ENCODE results near the gene DPP3.
"Not testable (repeated sequence)": the region's sequence is repeated elsewhere in the genome, so short reads cannot be mapped to it uniquely, and the experiment has no call there.

The DPP3 gene

DNA sequence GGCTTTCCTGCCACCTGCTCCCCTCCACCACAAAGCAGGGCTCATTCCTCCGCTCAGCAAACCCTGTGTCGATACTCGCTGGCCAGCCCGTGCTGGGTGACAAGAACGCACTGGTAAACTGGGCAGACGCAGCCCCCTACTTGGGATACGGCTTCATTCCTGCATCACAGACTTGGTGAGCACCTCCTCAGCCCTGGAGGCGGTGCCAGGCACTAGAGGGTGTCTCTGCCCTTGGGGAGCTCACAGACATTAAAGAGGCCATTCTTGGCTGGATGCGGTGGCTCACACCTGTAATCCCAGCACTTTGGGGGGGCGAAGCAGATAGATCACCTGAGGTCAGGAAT lies 59.6 kb downstream of the DPP3 start:
- DNase-seq: no peak

GRCh38 chr11:66540598-66540997 lies 60.4 kb downstream of the DPP3 start:
- DNase-seq: not testable (repeated sequence)

DNA sequence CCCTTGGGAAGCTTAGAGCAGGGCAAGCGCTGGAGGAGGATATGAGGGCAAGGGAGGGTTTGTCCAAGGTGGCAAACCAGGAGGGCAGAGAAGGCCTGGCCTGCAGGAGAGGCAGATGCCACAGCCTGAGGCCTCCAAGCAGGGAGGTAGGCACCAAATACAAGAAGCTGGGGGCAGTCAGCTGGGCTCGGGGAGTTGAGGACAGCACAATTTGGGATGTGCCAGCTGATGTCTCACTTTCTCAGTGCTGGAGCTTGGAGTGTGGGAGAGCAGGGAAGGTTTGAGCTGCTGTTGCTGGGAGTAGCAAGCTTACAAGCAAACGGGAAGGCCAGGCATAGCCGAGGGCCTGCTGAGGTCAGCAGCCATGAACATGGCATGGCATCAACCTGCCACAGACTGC lies 61.7 kb downstream of the DPP3 start:
- peak; percentile 23 for DNase-seq

DNA sequence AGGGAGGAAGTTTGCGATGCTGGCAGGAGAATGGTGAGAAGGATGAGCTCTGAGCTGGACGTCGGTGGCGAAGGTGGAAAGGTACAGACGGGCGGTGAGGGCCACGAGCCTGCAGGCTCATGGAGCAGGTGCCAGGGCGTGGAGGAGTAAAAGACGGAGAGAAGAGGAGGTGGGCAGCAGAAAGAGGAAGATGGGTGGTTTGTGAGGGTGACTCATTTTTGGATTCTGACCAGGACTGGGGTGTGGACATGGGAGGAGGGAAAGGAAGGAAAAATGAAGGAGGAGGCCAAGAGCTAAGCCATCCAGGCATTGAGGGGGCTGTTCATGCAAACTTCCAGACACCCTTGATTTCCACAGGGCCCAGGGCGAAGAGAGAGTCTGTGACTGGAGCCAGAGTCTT lies 62.1 kb downstream of the DPP3 start:
- DNase-seq: peak; percentile 75

DNA sequence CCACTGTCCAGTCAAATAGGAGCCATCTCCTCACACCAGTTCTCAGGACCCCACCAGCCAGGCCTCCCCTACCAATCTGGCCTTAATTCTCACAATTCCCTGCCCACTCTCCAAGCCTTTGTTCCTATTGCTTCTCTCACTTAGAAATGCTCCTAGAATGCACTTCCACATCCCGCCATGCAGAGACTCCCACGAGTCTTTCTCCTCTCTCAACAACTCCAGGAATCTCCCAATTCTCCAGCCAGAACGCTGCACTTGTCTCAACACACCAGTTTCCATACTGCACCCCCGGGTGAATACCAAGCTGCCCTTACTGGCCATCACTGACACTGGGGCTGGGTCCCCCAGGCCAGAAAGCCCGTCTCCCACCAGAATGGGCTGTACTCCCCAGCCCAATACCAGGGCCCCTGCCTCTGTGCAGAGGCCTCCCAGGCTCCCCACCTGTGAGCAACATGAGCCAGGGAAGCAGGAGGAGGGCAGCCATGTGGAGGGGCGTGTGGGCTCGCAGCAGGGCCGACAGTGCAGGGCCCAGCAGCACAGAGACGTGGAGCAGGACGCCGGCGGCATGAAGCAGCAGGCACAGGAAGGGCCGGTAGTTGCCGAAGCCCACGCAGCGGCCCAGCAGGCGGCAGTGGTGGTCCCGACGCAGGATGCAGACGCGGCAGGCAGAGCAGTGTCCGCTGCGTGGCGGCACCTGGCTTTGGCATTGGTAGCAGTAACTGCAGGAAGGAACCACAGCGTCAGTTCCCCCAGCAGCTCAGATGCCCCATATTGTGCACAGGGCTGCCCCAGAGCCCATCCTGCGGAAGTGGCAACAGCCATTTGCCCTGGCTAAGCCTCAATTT lies 63.3 kb downstream of the DPP3 start:
- DNase-seq: no peak

DNA sequence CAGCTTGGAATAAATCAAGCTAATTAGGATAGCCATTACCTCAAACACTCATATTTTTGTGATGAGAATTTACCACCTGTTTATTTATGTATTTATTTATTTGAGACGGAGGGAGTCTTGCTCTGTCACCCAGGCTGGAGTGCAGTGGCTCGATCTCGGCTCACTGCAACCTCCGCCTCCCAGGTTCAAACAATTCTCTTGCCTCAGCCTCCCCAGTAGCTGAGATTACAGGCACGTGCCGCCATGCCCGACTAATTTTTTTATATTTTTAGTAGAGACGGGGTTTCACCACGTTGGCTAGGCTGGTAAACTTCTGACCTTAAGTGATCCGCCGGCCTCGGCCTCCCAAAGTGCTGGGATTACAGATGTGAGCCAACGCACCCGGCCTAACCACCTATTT lies 64.7 kb downstream of the DPP3 start:
- DNase-seq: not testable (repeated sequence)

DNA sequence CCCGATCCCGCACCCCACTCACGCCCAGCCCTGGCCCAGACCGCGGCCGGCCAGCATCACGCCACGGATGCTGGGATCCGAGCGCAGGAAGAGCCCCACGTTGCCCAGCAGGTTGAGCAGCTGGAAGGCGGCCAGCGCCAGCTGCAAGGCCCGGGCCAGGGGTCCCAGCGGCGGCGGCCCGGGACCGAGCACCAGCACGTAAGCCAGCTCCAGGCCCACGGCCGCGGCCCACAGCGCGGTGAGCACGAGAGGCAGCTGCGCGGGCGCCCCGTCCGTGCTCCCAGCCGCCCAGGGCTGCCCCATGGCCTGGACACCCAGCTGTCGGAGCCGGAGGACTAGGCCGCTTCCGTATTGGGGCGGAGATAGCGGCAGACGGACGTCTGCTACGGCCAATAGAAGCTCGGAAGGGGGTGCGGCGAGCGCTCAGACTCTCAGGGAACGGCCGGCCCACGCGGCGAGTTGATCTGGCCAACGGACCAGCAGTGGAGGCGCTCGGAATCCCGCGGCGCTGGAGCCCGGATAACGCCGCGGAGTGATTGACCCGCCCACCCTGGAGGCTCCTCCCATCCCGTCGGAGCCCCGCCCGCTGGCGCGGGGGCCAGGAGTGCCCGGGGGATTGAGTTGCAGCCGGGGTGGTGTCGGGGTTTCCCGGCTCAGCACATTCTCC lies 65.6 kb downstream of the DPP3 start, which contains the start of gene ZDHHC24:
ZDHHC24 (minus strand) TSS at position 348 of the 667 bp plus-strand sequence; CDS start at position 303, 45 bp downstream.
- peak; percentile 98 for DNase-seq

DNA sequence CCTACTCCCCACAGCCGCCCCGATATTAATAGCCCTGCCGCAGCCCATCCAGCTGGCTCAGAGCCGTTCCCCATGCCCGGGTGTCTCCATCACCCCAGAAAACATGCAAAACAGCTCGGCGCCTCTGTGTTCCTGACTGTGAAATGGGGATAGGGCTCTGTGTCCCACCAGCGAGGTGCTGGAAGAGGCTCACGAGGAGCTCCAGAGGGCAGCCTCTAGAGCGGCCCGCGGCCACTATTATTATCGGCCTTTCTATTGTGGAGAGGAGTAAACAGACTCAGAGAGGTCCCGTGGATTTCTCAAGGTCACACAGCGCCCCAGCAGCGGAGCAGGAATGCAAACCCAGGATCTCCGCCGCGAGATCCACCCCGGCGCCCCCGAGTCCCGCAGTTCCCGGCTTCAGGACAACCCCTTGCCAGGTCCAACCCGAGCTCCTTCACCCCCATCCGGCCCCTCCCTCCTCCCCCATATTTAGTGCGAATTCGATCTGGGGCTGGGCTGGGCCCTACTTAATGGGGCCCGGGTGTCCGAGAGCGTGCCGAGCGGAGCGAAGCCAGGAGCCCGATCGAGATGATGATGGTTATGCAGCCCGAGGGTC lies 66.2 kb downstream of the DPP3 start, which contains the start of gene ACTN3:
ACTN3 (plus strand) TSS at position 536 of the 598 bp plus-strand sequence; CDS start at position 571, 35 bp downstream.
- no peak for DNase-seq

DNA sequence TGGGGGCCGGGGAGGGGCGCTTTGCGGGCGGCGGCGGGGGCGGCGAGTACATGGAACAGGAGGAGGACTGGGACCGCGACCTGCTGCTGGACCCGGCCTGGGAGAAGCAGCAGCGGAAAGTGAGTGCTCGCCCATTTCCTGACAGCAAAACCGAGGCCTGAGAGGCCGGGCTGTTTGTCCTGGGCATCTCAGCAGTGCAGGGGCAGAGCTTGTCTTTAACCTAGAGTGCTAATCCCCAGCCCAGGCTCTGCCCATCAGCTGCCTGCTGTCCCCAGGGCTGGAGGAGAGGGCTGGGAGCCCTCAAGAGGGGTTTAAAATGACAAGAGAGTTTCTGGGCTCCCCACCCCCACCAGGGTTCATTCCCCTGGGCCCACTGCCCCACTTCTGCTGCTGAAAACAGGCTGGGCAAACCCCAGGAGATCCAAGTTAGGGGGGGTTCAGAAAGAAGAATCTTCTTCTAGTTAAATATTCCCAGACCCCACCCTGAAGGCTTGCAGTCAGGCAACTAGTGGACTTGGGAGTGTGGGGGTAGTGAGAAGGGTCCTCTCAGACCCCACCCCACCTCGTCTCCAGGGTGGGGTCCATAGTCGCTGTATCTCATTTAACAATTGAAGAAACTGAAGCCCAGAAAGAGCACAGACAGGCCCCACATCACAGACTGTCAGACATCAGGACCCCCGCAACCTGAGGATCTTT lies 66.9 kb downstream of the DPP3 start:
- no peak for DNase-seq

DNA sequence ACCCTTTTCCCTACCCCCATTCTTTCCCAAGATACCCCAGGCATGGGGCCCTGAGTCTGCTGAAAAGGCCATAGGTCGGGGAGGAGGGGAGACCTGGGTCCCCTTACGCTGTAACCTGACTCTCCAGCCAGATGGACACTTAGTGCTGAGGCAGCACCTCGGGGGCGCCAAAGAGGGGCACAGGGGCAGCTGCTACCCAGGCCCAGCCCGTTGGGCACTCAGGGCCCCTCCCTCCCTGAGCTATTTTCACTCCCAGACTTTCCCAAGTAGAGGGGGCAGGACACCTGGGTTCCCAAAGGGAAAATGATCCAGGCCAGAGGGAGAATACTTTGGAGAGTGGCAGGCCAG lies 67.4 kb downstream of the DPP3 start:
- DNase-seq: no peak

DNA sequence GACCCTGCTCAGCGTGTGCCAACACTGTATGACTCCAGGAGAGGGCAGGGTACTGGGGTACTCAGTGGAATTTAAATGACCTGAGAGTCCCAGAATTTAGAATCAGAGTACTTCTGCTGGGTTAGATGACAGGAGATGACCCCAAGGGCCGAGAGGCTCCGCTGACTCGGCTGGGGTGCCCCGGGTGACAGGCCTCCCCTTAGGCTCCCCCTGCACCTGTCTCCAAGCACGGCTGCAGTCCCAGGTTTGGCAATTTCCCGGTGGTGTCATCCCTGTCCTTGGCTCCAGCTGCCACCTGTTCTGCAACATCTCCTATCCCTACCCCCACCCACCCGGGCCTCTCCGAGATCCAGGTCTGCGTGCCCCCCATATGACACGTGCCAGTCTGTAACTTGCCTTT lies 67.8 kb downstream of the DPP3 start:
- DNase-seq: no peak

- DNase-seq: no peak
Observed at GRCh38 chr11:66548774-66549630, 68.8 kb downstream of the DPP3 start.

DNA sequence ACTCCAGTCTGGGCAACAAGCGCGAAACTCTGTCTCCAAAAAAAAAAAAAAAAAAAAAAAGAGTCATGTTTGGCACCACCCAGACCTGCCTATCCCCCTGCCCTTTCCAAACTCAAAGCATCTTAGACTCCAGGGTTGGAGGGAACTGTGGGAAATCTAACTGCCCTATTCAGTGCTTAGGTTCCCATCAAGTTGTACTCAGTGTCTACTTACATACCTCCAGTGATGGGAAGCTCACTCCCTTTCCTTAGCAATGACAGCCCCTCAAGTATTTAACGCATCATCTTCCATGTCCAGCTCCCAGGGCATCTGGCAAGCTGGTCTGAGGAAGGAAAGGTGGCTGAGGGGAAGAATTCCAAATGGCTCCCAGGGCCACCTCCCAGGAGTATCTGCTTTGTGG lies 69.5 kb downstream of the DPP3 start:
- no peak for DNase-seq

DNA sequence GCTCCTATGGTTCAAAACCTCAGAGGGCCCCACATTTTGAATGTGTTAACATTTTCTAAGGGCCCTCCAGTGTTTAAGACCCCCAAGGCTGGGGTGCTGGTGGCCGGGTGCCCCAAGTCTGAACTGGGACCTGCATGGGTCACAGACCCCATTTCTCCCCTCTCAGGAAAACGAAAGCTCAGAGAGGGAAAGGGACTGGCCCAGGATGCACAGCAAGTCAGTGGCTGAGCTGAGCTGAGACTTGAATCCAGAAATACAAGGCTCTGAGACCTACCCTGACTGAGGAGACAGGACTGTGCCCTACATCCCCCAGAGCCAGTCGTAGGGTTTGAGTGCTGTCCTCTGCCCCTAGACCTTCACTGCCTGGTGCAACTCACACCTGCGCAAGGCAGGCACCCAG lies 70.7 kb downstream of the DPP3 start:
- no peak for DNase-seq

GRCh38 chr11:66554602-66555001 lies 74.4 kb downstream of the DPP3 start:
- no peak for DNase-seq

GRCh38 chr11:66555416-66555815 lies 75.2 kb downstream of the DPP3 start:
- DNase-seq: no peak

DNA sequence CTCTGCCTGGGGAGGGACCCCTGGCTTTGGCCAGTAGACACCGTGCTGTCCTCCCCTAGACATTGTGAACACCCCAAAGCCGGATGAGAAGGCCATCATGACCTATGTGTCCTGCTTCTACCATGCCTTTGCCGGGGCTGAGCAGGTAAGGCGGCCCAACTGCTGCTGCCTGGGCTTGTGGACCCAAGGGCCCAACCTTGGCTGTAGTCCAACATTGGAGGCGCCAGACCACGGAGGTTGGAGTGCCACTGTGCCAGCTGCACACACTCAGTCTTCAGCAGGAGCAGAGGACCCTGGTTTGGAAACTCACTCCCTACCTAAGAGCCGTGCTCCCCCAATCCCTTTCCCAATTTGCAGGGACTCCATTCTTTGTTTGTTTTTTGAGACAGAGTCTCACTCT lies 75.9 kb downstream of the DPP3 start:
- no peak for DNase-seq

DNA sequence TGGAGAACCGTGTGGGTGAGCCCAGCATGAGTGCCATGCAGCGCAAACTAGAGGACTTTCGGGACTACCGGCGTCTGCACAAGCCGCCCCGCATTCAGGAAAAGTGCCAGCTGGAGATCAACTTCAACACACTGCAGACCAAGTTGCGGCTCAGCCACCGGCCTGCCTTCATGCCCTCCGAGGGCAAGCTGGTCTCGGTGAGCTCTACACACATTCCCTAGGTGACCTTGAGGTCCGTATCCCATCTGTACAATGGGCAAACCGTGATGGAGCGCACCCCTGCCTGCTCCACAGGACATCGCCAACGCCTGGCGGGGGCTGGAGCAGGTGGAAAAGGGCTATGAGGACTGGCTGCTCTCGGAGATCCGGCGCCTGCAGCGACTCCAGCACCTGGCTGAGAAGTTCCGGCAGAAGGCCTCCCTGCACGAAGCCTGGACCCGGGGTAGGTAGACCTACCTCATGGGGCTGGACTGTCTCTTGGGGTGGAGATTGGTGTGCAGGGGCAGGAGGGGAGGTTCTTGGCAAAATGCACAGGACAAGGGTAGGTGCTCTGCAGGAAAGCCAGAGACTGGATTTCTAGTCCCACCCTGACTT lies 77.6 kb downstream of the DPP3 start:
- DNase-seq: no peak

All from NCI-H226 (cell line).